ENCODE results near the gene ZNF408. TPM values are rescaled to one million over a fixed set of nuclear protein-coding genes. Genes with fewer than 3 reads are reported as not detected.
"Not testable (repeated sequence)": the region's sequence is repeated elsewhere in the genome, so short reads cannot be mapped to it uniquely, and the experiment has no call there.

ZNF408 gene
- polyA plus RNA-seq, 1 of the 3 experiments (the other 2 are of a cell fraction): 7.1 TPM

DNA sequence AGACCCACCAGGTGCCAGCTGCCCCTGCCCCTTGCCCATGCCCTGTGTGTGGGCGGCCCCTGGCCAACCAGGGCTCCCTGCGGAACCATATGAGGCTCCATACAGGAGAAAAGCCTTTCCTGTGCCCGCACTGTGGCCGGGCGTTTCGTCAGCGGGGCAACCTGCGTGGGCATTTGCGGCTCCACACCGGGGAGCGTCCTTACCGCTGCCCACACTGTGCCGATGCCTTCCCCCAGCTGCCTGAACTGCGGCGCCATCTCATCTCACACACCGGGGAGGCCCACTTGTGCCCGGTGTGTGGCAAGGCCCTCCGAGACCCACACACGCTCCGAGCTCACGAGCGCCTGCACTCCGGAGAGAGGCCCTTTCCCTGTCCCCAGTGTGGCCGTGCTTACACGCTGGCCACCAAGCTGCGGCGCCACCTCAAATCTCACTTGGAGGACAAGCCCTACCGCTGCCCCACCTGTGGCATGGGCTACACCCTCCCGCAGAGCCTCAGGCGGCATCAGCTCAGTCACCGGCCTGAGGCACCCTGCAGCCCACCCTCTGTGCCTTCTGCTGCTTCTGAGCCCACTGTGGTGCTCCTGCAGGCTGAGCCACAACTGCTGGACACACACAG, 4.3 kb downstream of the ZNF408 start (continued):
- no peak for TF ChIP-seq RCOR1 (IDR thresholded peaks at IDR 0.05; ENCODE audit: low read length)
- TF ChIP-seq JUND (IDR thresholded peaks at IDR 0.05): no peak
- TF ChIP-seq FOXM1 (IDR thresholded peaks at IDR 0.05; ENCODE audit: low read depth): no peak
- TF ChIP-seq, protein P1, sequence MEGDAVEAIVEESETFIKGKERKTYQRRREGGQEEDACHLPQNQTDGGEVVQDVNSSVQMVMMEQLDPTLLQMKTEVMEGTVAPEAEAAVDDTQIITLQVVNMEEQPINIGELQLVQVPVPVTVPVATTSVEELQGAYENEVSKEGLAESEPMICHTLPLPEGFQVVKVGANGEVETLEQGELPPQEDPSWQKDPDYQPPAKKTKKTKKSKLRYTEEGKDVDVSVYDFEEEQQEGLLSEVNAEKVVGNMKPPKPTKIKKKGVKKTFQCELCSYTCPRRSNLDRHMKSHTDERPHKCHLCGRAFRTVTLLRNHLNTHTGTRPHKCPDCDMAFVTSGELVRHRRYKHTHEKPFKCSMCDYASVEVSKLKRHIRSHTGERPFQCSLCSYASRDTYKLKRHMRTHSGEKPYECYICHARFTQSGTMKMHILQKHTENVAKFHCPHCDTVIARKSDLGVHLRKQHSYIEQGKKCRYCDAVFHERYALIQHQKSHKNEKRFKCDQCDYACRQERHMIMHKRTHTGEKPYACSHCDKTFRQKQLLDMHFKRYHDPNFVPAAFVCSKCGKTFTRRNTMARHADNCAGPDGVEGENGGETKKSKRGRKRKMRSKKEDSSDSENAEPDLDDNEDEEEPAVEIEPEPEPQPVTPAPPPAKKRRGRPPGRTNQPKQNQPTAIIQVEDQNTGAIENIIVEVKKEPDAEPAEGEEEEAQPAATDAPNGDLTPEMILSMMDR (IDR thresholded peaks at IDR 0.05): no peak
- no peak for TF ChIP-seq NRF1 (IDR thresholded peaks at IDR 0.05; ENCODE audit: low read depth, low read length)

GRCh38 chr11:46706886-46707285, 6.1 kb downstream of the ZNF408 start:
- TF ChIP-seq IRF3 (IDR thresholded peaks at IDR 0.05; ENCODE audit: low read depth, low read length) (no peak), FOXM1 (IDR thresholded peaks at IDR 0.05; ENCODE audit: low read depth) (no peak), USF1 (IDR thresholded peaks at IDR 0.05; ENCODE audit: borderline replicate concordance, low read depth) (no peak), RAD21 (IDR thresholded peaks at IDR 0.05; ENCODE audit: low read length) (no peak), NFIC (IDR thresholded peaks at IDR 0.05; ENCODE audit: borderline replicate concordance) (no peak), EP300 (IDR thresholded peaks at IDR 0.05; ENCODE audit: borderline replicate concordance in 1 of 2, low read depth in 1 of 2, low read length in 1 of 2) (no peak), YY1 (IDR thresholded peaks at IDR 0.05; ENCODE audit: low read depth) (no peak), EZH2phosphoT487 (IDR thresholded peaks at IDR 0.05; ENCODE audit: borderline replicate concordance, low read depth) (no peak), NRF1 (IDR thresholded peaks at IDR 0.05; ENCODE audit: low read depth, low read length) (no peak), TEAD4 (IDR thresholded peaks at IDR 0.05; ENCODE audit: borderline replicate concordance, insufficient read depth) (no peak), MXI1 (IDR thresholded peaks at IDR 0.05; ENCODE audit: low read depth, low read length) (no peak), TAF1 (IDR thresholded peaks at IDR 0.05; ENCODE audit: borderline replicate concordance, low read depth, low read length) (no peak), MEF2A (IDR thresholded peaks at IDR 0.05; ENCODE audit: borderline replicate concordance, low read depth) (no peak), RCOR1 (IDR thresholded peaks at IDR 0.05; ENCODE audit: low read length) (no peak), FOXJ3 (CRISPR knock-in tag; IDR thresholded peaks at IDR 0.05) (no peak)
- TF ChIP-seq, protein P2, sequence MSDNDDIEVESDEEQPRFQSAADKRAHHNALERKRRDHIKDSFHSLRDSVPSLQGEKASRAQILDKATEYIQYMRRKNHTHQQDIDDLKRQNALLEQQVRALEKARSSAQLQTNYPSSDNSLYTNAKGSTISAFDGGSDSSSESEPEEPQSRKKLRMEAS (IDR thresholded peaks at IDR 0.05; ENCODE audit: low read depth): no peak
- TF ChIP-seq, protein P3, sequence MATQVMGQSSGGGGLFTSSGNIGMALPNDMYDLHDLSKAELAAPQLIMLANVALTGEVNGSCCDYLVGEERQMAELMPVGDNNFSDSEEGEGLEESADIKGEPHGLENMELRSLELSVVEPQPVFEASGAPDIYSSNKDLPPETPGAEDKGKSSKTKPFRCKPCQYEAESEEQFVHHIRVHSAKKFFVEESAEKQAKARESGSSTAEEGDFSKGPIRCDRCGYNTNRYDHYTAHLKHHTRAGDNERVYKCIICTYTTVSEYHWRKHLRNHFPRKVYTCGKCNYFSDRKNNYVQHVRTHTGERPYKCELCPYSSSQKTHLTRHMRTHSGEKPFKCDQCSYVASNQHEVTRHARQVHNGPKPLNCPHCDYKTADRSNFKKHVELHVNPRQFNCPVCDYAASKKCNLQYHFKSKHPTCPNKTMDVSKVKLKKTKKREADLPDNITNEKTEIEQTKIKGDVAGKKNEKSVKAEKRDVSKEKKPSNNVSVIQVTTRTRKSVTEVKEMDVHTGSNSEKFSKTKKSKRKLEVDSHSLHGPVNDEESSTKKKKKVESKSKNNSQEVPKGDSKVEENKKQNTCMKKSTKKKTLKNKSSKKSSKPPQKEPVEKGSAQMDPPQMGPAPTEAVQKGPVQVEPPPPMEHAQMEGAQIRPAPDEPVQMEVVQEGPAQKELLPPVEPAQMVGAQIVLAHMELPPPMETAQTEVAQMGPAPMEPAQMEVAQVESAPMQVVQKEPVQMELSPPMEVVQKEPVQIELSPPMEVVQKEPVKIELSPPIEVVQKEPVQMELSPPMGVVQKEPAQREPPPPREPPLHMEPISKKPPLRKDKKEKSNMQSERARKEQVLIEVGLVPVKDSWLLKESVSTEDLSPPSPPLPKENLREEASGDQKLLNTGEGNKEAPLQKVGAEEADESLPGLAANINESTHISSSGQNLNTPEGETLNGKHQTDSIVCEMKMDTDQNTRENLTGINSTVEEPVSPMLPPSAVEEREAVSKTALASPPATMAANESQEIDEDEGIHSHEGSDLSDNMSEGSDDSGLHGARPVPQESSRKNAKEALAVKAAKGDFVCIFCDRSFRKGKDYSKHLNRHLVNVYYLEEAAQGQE (IDR thresholded peaks at IDR 0.05; ENCODE audit: low read depth, low read length): no peak
- H3K27ac ChIP-seq (ENCODE audit: low read depth in 2 of 2, low read length in 1 of 2): no peak overlapping the region
- H2AFZ ChIP-seq (ENCODE audit: low read depth): no peak overlapping the region
- H3K79me2 ChIP-seq (ENCODE audit: insufficient read depth): peaks cover 16% of the 10 kb centered on the region
- peaks cover 21% of the 10 kb centered on the region for H3F3A ChIP-seq (replicated peaks; ENCODE audit: insufficient read depth)
- H3K9me3 ChIP-seq: no peaks in the 10 kb centered on the region
- no peak overlapping the region for H3K4me3 ChIP-seq (ENCODE audit: low read depth in 2 of 2, low read length in 1 of 2)
- ChIA-PET POLR2A (interaction anchor here (1.0 kb wide), 1 partner anchor 19 kb away, joined by 3 read pairs; no protein-coding TSS in a partner anchor), CTCF (no interaction called here)
- H4K20me1 ChIP-seq (ENCODE audit: insufficient read depth): no peaks in the 10 kb centered on the region
- no peaks in the 10 kb centered on the region for H3K9me2 ChIP-seq
- no peak overlapping the region for H3K4me2 ChIP-seq
- H3K36me3 ChIP-seq (replicated peaks in 1 of 2; ENCODE audit: control insufficient read depth in 1 of 2, insufficient read depth in 2 of 2, low read length in 1 of 2): peaks cover 26 to 43% of the 10 kb centered on the region in 2 experiments
- WGBS (ENCODE audit: low lambda C conversion rate): 86% methylated on average over 7 of the region's 7 CpGs
- no peaks in the 10 kb centered on the region for H3K27me3 ChIP-seq (ENCODE audit: insufficient read depth)
- peaks cover 0 to 13% of the 10 kb centered on the region in 2 experiments; a peak in 3 of 4 replicates for H3K4me1 ChIP-seq (ENCODE audit: control insufficient read depth in 1 of 2, insufficient read depth in 2 of 2, low read depth in 1 of 2, low read length in 1 of 2)
- no peak overlapping the region for H3K9ac ChIP-seq
- no peak for DNase-seq

GRCh38 chr11:46709351-46709750, 8.5 kb downstream of the ZNF408 start:
- Histone ChIP-seq H3K27ac (ENCODE audit: low read depth in 2 of 2, low read length in 1 of 2) (peak overlapping the region in 1 of 2 experiments; percentile 94; a peak in 1 of 4 replicates), H3K4me1 (ENCODE audit: control insufficient read depth in 1 of 2, insufficient read depth in 2 of 2, low read depth in 1 of 2, low read length in 1 of 2) (peaks cover 0 to 11% of the 10 kb centered on the region in 2 experiments; a peak in 2 of 4 replicates), H3K36me3 (replicated peaks in 1 of 2; ENCODE audit: control insufficient read depth in 1 of 2, insufficient read depth in 2 of 2, low read length in 1 of 2) (peaks cover 3 to 24% of the 10 kb centered on the region in 2 experiments), H3F3A (replicated peaks; ENCODE audit: insufficient read depth) (peaks cover 40% of the 10 kb centered on the region)
- H3K9me2 ChIP-seq; POLR2A ChIA-PET; CTCF ChIA-PET; DNase-seq; H3K9ac ChIP-seq; H3K9me3 ChIP-seq; H3K79me2 ChIP-seq (ENCODE audit: insufficient read depth); H3K4me3 ChIP-seq (ENCODE audit: low read depth in 2 of 2, low read length in 1 of 2); H3K27me3 ChIP-seq (ENCODE audit: insufficient read depth); H3K4me2 ChIP-seq; H4K20me1 ChIP-seq (ENCODE audit: insufficient read depth); H2AFZ ChIP-seq (ENCODE audit: low read depth): not testable (repeated sequence)
- 92% methylated on average over 9 of the region's 9 CpGs for WGBS (ENCODE audit: low lambda C conversion rate)
